Suprapubic skin (tissue), 4 donors: Measurements from ENCODE around the gene EPHB1.

Experiments used
- CTCF ChIP-seq, 2 donors: fragments of 200-600 bp in 1 of 2; fragments of 450-650 bp in 1 of 2; sonication (generic) in 1 of 2; IDR thresholded peaks; one replicate each; pipeline ENCODE4 v1.5.1; 2016 to 2019; ENCODE audit warnings: antibody characterized with exemption in 2 of 2, mild to moderate bottlenecking in 1 of 2, moderate library complexity in 1 of 2
- POLR2A ChIP-seq, 2 donors: fragments of 450-650 bp; IDR thresholded peaks; one replicate each; pipeline ENCODE4 v1.6.1; 2017; ENCODE audit warnings: antibody characterized with exemption in 2 of 2, mild to moderate bottlenecking in 2 of 2, moderate library complexity in 2 of 2
- POLR2AphosphoS5 ChIP-seq, 3 donors: sonication (generic); formaldehyde crosslinking; IDR thresholded peaks; one replicate each; pipeline ENCODE4 v1.6.1; 2017; ENCODE audit warnings: antibody characterized with exemption in 3 of 3

GRCh38 chr3:135168822-135169221 is 373.8 kb downstream of the EPHB1 start:
- TF ChIP-seq CTCF (IDR thresholded peaks at IDR 0.05) (no peak), POLR2AphosphoS5 (IDR thresholded peaks at IDR 0.05) (no peak), POLR2A (IDR thresholded peaks at IDR 0.05) (no peak)
